NOMO-1 treated with DMSO at 0.1 percent for 48 hours (cell line): ENCODE results near the gene BRCA2.

Experiments used
- DNase-seq: peaks from one replicate; lab custom pipeline; 2025; ENCODE audit not compliant: unreplicated experiment; lab: John Stamatoyannopoulos, UW

The BRCA2 gene, protein sequence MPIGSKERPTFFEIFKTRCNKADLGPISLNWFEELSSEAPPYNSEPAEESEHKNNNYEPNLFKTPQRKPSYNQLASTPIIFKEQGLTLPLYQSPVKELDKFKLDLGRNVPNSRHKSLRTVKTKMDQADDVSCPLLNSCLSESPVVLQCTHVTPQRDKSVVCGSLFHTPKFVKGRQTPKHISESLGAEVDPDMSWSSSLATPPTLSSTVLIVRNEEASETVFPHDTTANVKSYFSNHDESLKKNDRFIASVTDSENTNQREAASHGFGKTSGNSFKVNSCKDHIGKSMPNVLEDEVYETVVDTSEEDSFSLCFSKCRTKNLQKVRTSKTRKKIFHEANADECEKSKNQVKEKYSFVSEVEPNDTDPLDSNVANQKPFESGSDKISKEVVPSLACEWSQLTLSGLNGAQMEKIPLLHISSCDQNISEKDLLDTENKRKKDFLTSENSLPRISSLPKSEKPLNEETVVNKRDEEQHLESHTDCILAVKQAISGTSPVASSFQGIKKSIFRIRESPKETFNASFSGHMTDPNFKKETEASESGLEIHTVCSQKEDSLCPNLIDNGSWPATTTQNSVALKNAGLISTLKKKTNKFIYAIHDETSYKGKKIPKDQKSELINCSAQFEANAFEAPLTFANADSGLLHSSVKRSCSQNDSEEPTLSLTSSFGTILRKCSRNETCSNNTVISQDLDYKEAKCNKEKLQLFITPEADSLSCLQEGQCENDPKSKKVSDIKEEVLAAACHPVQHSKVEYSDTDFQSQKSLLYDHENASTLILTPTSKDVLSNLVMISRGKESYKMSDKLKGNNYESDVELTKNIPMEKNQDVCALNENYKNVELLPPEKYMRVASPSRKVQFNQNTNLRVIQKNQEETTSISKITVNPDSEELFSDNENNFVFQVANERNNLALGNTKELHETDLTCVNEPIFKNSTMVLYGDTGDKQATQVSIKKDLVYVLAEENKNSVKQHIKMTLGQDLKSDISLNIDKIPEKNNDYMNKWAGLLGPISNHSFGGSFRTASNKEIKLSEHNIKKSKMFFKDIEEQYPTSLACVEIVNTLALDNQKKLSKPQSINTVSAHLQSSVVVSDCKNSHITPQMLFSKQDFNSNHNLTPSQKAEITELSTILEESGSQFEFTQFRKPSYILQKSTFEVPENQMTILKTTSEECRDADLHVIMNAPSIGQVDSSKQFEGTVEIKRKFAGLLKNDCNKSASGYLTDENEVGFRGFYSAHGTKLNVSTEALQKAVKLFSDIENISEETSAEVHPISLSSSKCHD (N-terminal part only)

DNA sequence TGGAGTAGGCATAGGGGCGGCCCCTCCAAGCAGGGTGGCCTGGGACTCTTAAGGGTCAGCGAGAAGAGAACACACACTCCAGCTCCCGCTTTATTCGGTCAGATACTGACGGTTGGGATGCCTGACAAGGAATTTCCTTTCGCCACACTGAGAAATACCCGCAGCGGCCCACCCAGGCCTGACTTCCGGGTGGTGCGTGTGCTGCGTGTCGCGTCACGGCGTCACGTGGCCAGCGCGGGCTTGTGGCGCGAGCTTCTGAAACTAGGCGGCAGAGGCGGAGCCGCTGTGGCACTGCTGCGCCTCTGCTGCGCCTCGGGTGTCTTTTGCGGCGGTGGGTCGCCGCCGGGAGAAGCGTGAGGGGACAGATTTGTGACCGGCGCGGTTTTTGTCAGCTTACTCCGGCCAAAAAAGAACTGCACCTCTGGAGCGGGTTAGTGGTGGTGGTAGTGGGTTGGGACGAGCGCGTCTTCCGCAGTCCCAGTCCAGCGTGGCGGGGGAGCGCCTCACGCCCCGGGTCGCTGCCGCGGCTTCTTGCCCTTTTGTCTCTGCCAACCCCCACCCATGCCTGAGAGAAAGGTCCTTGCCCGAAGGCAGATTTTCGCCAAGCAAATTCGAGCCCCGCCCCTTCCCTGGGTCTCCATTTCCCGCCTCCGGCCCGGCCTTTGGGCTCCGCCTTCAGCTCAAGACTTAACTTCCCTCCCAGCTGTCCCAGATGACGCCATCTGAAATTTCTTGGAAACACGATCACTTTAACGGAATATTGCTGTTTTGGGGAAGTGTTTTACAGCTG, at the start of gene BRCA2, which contains the start of gene ZAR1L:
TSS of gene BRCA2 (plus strand) at position 271 of the 790 bp plus-strand sequence. CDS start 953 bp downstream, outside the sequence.
TSS of gene ZAR1L (minus strand) at position 126 of the 790 bp plus-strand sequence. CDS start 3,438 bp downstream, outside the sequence.
- DNase-seq, result peak; percentile 91

DNA sequence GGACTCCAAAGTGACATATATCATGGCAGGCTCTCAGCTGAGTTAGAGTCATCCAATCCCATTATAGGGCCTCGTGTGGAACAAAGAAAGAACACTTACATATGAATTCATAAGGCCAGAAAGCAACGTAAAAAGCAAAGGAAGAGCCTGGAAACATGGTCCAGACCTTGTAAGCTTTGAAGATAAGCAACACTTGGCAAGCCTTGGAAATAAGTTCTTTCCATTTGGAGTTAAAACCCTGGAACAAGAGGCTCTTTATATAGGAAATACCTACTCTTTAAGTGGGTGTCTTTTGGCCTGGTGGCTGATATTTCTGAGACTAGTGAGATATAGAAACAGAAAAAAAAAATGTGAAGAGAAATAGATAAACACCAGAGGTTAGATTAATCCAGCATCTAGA, 49.6 kb upstream of the BRCA2 start:
- no peak for DNase-seq

DNA sequence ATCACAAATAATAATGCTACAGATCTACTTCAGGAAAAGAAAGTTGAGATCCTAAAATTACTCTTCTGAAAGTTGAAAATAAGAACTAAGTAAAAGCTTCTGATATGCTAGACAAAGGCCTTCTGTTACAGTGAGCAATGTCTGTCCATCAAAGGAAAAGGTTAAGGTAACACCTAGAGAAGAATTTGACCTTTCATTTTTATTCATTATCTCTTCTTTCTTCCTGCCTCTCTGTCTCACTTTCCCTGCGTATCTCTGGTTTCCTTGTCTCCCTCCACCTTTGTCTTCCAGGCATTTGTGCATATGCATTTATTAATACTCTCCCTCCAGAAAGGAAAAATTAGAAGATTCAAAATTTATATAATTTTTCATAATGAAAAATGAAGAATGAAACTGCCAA, 49.2 kb upstream of the BRCA2 start:
- no peak for DNase-seq

DNA sequence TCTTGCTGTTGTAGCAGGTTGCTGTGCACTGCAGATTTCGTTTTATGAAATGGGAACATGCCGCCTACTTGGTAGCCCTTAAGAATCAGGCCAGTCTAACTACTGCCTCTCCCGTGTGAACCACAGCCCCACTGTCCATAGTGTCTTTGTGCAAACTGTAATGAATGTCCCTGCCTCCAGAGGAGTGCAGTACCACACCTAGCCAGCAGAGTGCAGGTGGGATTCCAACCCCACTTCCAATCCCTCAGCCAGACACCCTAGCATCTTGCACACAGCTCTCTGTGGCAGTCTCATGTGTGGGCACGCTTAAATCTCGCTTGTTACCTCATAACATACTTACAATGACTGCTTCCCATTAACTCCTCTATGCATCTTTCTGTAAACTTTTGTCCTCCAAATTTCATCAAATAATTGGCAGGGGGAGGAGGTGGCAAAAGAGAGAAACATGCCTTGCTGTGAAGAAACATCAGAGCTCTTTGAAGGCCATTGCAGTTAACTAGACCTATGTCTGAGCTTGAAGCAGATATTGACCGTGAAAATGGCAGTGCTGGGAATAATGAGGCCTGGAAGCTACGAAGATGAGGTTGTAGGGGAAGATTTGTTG, 47.4 kb upstream of the BRCA2 start:
- DNase-seq, result peak; percentile 26

DNA sequence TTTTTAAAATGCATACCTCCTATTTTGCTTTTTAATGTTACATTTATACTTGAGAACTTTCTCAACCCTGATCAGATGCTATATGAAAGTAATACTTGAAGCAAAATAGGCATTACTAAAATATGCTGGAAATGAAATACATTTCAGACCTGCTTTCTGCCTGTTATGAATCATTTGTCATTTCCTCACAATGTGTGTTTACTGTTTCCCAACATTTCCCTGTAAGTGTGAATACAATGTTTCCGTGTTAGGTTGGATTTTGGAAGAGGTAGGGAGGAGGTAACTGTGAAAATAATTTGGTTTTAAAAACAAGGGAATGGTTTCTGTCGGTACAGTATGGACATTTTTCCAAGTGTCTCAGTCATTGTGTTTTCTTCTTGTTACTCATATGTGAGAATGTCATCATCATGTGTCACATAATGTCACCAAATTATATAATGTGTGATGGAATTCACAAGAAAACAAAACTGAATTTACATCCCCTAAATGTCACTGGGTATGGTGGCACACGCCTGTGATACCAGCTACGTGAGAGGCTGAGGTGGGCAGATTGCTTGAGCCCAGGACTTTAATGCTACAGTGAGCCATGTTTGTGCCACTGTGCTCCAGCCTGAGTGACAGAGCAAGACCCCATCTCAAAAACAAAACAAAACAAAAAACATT, 43.2 kb upstream of the BRCA2 start:
- no peak for DNase-seq

DNA sequence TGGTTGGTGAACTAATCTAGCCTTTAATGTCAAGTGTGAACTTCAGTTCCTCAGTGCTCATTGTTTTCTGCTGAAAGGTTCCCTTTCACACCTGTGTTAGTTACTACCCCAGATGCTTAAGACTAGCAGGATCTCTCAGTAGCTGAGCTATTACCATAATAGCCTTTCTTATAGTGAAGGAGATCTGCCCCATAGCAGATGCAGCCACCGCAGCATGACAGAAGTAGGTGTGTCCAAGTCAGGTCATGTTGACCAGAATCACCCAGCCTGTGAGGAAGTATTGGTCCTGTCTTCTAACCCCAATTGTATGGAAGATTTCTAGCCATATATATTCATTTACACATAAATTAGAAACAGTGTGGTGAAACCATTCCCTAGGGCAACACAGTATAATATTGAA, 37.5 kb upstream of the BRCA2 start:
- DNase-seq, result no peak

DNA sequence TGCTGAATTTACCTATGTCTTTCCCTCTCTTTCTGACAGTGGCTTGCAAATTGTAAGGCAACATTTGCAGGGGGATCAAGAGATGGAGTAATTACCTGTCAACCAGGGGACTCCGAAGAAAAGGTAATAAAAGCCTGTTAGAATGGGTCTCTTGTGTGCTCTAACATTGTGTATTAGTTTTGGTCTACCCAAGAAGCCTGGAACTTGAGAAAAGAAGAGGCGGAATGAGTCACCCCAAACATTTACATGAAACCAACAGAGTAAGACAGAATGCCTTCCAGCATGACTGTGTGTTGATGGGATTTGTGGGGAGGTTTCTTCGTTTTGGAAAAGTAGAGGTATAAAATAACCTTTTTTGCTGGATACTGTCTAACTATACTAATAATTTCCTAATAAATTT, 36.9 kb upstream of the BRCA2 start:
- DNase-seq, result no peak

DNA sequence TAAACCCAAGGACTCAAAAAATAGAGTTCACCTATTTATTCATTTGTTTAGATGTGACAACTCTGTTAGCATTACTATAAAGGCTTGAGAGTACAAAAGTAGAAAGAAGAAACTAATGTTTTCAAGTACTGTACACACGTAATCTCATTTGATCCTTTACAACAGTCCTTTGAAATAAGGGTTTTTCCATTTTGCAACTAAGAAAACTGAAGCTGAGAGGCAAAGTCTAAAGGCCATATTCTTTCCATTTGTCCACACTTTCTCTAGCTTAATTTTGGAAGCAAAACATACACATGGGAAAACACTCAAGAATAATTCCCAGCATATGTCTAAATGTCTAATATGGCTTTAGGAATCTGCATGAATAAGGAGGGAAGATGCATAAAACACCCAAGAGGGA, 34.2 kb upstream of the BRCA2 start:
- DNase-seq, result no peak

DNA sequence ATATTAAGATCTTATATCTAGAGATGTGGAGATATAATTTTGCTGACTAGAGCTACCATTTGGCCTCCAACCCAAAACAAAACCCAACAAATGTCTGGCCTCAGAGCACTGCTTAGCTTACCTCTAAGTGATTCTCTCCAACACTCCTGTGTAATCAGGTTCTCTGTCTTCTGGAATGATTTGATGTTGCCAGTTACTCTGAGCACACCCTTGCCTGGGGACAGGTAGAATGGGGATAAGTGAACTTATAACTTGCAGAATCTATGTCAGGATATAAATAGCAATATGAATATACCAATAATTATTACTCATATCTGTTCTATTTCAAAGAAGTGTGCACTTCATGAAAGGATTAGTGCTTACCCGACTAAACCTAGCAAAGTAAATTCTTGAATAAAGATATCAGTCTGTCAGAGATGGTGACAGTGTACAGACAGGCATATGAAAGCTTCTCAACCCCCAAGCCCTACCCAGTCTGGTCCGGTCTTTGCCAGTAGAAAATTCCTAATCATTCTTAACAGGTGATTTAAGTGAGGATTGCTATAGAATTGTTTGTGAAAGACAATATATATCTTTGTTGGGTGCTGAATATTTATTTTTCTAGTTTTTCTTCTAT, 33.1 kb upstream of the BRCA2 start:
- no peak for DNase-seq

DNA sequence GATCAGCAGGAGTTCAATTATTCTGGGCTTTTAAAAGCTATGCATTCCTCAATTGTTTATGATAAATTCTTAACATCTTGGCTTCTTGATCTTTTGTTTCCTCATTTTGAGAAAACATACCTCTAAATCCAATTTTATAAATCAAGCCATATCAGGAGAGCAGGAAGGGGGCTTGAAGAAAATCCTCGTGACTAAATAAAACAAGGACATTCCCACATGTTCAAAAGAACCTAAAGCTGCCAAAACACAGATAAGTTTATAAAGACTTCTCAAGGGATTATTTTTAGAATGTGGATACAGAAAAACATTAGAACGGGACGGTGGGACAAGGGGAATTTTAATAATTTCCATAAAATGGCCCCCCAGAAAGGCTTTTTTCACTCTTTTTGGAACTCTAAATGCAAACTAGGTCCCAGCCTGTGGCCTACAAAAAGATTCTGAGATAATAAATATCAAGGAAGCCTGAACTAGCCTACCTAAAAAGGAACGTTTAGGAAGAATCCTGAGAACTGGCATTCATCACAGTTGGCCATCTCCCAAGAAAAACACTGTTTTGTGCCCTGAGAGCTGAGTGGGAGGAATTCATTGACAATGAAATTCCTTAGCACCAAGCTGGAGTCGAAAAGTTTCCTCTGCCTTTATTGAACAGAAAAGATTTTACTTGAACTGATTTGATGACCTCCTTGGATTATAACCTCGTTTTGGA, 30.2 kb upstream of the BRCA2 start:
- no peak for DNase-seq

DNA sequence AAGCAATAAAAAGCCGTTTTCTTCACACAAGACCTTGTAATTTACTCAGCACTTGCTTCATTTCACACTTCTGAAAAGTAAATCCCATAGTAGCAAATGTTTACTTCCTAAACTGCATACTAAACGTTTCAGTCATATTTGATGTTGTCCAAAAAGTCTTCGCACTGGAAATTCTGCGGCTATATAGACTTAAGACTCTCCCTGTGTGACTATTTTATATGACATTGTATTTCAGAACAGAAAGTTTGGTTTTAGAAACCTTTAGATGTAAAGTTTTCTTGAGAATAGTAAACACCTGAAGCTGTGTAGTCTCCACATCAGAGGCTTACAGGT, 29.7 kb upstream of the BRCA2 start:
- no peak for DNase-seq

DNA sequence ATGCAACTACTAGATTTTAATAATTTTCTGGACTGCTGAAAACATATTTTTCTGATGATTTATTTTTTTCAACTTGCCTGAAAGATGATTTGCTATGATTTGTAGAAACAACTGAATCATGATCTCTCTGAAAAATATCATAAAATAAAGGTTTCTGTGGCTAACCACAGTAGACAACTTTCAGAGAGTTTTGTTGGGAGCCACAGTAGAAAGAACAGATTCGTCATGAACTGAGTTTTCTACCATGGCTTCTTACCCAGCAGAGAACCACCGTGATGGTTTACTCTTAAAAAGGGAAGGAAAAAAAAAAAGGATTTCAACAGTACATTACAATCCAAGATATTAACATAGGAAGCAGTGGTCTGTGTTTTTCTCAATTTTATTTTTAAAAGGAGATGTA, 18.1 kb upstream of the BRCA2 start:
- DNase-seq, result no peak

DNA sequence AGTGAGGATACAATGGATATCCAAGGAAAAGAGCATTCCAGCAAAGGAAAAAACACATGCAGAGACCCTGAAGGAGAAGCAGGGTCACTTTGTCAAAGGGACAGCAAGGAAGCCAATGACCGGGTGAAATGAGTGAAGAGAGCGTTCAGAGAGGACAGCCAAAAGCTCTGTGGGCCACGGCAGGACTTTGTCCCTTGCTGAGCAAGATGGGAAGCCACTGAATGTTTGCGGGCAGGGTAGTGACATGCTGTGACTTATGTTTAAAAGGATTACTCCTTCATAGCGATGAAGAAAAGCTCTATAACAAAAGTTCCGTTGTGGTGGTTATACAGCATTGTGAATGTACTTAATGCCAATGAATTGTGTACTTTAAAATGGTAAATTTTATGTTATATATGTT, 16.6 kb upstream of the BRCA2 start:
- no peak for DNase-seq

DNA sequence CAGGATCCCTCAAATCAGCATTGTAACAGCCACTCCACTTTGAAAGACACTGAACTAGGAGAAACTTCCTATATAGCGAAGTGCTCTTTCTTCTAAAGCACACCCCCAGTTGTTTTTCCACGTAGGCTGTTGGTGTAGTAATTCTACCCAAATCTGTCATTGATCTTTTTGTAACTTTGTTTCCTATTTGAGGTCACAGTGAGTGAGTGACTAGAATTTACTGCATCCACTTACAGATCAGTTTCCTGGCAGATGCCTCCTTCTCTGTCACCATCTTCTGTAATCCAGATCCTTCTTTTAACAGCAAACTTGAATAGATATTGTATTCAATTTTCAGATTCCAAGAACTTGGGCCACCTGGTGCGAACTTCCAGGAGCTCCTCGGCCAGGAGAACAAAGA, 15.4 kb upstream of the BRCA2 start:
- no peak for DNase-seq

DNA sequence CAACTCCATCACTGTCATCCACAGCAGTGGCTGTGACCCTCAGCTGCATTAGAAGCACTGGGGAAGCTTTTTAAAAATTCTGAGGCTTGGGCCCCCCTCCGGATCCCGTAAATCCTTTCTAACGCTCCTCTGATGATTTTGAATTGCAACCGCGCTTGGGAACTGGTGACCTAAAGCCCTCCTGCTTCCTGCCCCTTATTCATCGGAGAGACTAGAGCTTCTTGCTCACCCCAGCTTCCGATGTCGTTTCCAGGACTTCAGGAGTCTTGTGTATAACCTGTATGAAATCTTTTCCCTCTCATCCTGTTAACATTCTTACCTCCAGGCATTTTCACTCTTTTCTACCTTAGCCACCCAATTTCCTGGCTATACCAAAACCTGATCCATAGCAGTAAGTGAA, 14.9 kb upstream of the BRCA2 start:
- no peak for DNase-seq

DNA sequence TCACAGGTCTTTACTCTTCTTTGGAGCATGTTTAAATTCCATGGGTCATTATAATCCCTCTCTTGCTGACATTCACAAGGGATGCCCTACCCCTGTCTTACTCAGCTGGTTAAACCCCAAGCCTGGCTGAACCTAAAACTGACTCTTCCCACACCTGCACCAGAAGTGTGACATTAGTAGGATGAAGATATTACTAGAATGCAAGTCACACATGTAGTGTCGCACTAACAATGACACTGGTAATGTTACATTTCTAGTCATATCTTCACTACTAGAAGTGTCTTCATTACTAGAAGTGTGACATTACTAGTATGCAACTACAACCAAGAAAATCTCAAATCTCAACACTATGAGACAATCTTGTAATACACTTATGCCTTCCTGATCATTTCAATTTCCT, 14.4 kb upstream of the BRCA2 start:
- no peak for DNase-seq

DNA sequence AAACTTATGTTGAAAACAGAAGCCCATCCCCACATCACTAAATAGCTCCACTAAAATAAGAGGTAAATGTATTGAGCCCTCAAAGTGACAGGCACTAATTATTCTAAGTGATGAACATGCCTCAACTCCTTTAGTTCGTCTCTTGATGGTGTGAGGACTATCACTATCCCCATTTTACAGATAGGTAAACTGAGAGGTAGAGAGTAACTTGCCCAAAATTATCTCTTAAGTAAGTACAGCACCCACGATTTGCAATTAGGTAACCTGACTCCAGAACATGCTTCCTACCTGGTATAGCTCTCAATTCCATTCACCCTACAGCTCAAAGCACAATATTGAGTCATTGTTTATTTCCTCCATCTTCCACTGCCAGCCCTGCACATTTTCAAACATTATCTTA, 12.8 kb upstream of the BRCA2 start:
- no peak for DNase-seq

DNA sequence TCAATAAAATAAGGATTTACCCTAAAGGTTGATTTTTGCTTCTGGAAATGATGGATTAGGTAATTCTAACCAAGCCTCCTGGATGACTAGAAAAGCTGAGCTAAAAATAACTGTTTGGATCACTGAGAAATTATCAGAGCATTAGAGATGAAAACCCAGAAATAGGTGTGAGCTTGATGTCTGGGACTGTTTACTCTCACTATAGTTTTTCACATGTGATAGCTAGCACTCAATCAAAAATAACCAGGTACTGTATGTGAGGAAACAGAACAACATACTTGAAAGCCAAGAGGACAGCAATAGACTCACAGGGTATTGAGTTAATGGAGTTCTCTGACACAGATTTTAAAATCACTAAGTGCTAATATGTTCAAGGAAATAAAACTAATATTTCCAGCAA, 9.7 kb upstream of the BRCA2 start:
- no peak for DNase-seq
